Suprapubic skin (tissue), 3 donors: ENCODE measurements around the gene MCTP1.

Experiments used
- EP300 ChIP-seq: sonication (generic); formaldehyde crosslinking; IDR thresholded peaks from one replicate; pipeline ENCODE4 v1.6.1; 2017; ENCODE audit warnings: antibody characterized with exemption
- POLR2A ChIP-seq, 2 donors: fragments of 450-650 bp; IDR thresholded peaks; one replicate each; pipeline ENCODE4 v1.6.1; 2017; ENCODE audit warnings: antibody characterized with exemption in 2 of 2, mild to moderate bottlenecking in 2 of 2, moderate library complexity in 2 of 2
- TF ChIP-seq, protein P1 (sequence below), 2 donors: fragments of 200-600 bp in 1 of 2; fragments of 450-650 bp in 1 of 2; sonication (generic) in 1 of 2; IDR thresholded peaks; one replicate each; pipeline ENCODE4 v1.5.1; 2016 to 2019; ENCODE audit warnings: antibody characterized with exemption in 2 of 2, mild to moderate bottlenecking in 1 of 2, moderate library complexity in 1 of 2

DNA sequence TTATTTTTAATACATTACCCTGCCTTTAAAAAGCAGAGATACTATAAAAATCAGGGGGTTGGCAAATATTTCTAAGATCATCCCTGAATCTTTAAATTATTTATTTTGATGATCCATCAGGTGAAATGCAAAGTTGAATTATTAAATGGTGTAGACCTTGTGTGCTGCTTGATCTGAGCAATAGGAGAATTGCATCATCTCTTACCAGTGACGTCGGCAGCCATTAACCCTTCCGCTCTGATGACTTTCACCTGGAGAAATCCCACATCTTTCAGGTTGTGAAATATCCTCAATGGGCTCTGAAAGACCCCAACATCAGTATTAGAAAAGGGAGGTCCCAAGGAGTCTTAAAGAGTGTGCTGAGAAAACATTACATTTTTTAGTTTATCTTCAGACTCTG, 396.2 kb downstream of the MCTP1 start:
- TF ChIP-seq, protein P1, sequence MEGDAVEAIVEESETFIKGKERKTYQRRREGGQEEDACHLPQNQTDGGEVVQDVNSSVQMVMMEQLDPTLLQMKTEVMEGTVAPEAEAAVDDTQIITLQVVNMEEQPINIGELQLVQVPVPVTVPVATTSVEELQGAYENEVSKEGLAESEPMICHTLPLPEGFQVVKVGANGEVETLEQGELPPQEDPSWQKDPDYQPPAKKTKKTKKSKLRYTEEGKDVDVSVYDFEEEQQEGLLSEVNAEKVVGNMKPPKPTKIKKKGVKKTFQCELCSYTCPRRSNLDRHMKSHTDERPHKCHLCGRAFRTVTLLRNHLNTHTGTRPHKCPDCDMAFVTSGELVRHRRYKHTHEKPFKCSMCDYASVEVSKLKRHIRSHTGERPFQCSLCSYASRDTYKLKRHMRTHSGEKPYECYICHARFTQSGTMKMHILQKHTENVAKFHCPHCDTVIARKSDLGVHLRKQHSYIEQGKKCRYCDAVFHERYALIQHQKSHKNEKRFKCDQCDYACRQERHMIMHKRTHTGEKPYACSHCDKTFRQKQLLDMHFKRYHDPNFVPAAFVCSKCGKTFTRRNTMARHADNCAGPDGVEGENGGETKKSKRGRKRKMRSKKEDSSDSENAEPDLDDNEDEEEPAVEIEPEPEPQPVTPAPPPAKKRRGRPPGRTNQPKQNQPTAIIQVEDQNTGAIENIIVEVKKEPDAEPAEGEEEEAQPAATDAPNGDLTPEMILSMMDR (IDR thresholded peaks at IDR 0.05) = no peak
- TF ChIP-seq EP300 (no peak), POLR2A (IDR thresholded peaks at IDR 0.05) (no peak)
